Right atrium auricular region (tissue), 2 donors: ENCODE results near the gene GABPB2. TPM values are rescaled to one million over a fixed set of nuclear protein-coding genes. Genes with fewer than 3 reads are reported as not detected.
"Not testable (repeated sequence)": the region's sequence is repeated elsewhere in the genome, so short reads cannot be mapped to it uniquely, and the experiment has no call there.

ENCODE experiments used
- DNase-seq: peaks from one replicate; pipeline ENCODE4 v3.0.0-alpha.2; 2019; ENCODE audit warnings: low spot score
- H3K27ac ChIP-seq, 2 donors: fragments of 200-600 bp; sonication (generic); 1 replicate in 1 of 2; 2 replicates in 1 of 2; pipeline ENCODE4 v1.5.1; 2016 to 2019
- H3K27me3 ChIP-seq, 2 donors: fragments of 200-600 bp; sonication (generic); one replicate each; pipeline versions ENCODE4 v1.5.1 to v1.6.0; 2017 to 2019
- H3K36me3 ChIP-seq: fragments of 200-600 bp; sonication (generic); one replicate; pipeline ENCODE4 v1.5.1; 2016
- H3K4me1 ChIP-seq, 2 donors: fragments of 200-600 bp; sonication (generic); one replicate each; pipeline versions ENCODE4 v1.5.1 to v1.6.0; 2017 to 2019
- H3K4me3 ChIP-seq, 2 donors: fragments of 200-600 bp; sonication (generic); 1 replicate in 1 of 2; 2 replicates in 1 of 2; pipeline ENCODE4 v1.5.1; 2017 to 2019; ENCODE audit warnings: mild to moderate bottlenecking in 1 of 2, moderate library complexity in 1 of 2
- H3K9me3 ChIP-seq, 2 donors: fragments of 200-600 bp; sonication (generic); one replicate each; pipeline ENCODE4 v1.5.1; 2019
- CTCF ChIP-seq, 2 donors: fragments of 200-600 bp; sonication (generic); IDR thresholded peaks; one replicate each; pipeline ENCODE4 v1.5.1; 2019; ENCODE audit warnings: antibody characterized with exemption in 2 of 2
- total RNA-seq, 2 donors: library from RNA; depleted of rRNA; stranded (reverse); fragments of >200 nt; gene quantifications; one replicate each; pipeline ENCODE4 v1.1.0, GENCODE V29; 2016

Gene GABPB2
- total RNA-seq, 2 donors from 2014 or later, result 18.0 to 19.4 TPM

- DNase-seq, result no peak
- no peak for TF ChIP-seq CTCF (IDR thresholded peaks at IDR 0.05)
- no peaks in the 10 kb centered on the region for H3K36me3 ChIP-seq
- H3K4me1 ChIP-seq, result peaks cover 0 to 17% of the 10 kb centered on the region in 2 donors
- no peak overlapping the region for H3K4me3 ChIP-seq
- no peaks in the 10 kb centered on the region for H3K9me3 ChIP-seq
- no peak overlapping the region for H3K27ac ChIP-seq
- H3K27me3 ChIP-seq, result no peaks in the 10 kb centered on the region
Observed at GRCh38 chr1:151067185-151067584, 3.4 kb upstream of the GABPB2 start.

GRCh38 chr1:151069103-151069486 lies 1.5 kb upstream of the GABPB2 start:
- peaks cover 0 to 18% of the 10 kb centered on the region in 2 donors for H3K4me1 ChIP-seq
- DNase-seq, result no peak
- H3K27ac ChIP-seq, result peak overlapping the region; percentile 100
- H3K36me3 ChIP-seq, result no peaks in the 10 kb centered on the region
- no peaks in the 10 kb centered on the region for H3K9me3 ChIP-seq
- no peak overlapping the region for H3K4me3 ChIP-seq
- no peak for TF ChIP-seq CTCF (IDR thresholded peaks at IDR 0.05)
- no peaks in the 10 kb centered on the region for H3K27me3 ChIP-seq

- Histone ChIP-seq H3K27me3 (no peaks in the 10 kb centered on the region), H3K27ac (peak overlapping the region; percentile 100), H3K4me1 (peaks cover 0 to 18% of the 10 kb centered on the region in 2 donors), H3K9me3 (no peaks in the 10 kb centered on the region), H3K4me3 (no peak overlapping the region), H3K36me3 (no peaks in the 10 kb centered on the region)
- DNase-seq, result no peak
- TF ChIP-seq CTCF (IDR thresholded peaks at IDR 0.05), result no peak
Observed at GRCh38 chr1:151072224-151072623, 1.7 kb downstream of the GABPB2 start.

- Histone ChIP-seq H3K4me3 (no peak overlapping the region), H3K9me3 (no peaks in the 10 kb centered on the region), H3K36me3 (no peaks in the 10 kb centered on the region), H3K4me1 (no peaks in the 10 kb centered on the region), H3K27ac (no peak overlapping the region), H3K27me3 (no peaks in the 10 kb centered on the region)
- no peak for TF ChIP-seq CTCF (IDR thresholded peaks at IDR 0.05)
- DNase-seq, result no peak
Observed at GRCh38 chr1:151085953-151086559, 15.5 kb downstream of the GABPB2 start.

GRCh38 chr1:151097426-151097825 lies 26.9 kb downstream of the GABPB2 start:
- H3K4me3 ChIP-seq, H3K9me3 ChIP-seq, H3K4me1 ChIP-seq, DNase-seq, H3K27ac ChIP-seq, H3K36me3 ChIP-seq, H3K27me3 ChIP-seq: not testable (repeated sequence)

- Histone ChIP-seq H3K36me3 (peaks cover 8% of the 10 kb centered on the region), H3K27ac (no peak overlapping the region), H3K9me3 (no peaks in the 10 kb centered on the region), H3K4me3 (no peak overlapping the region), H3K27me3 (no peaks in the 10 kb centered on the region), H3K4me1 (no peaks in the 10 kb centered on the region)
- DNase-seq, result no peak
- no peak for TF ChIP-seq CTCF (IDR thresholded peaks at IDR 0.05)
Observed at GRCh38 chr1:151098126-151098525, 27.6 kb downstream of the GABPB2 start.
